Keratinocyte (primary cell): ENCODE data around the gene S1PR3. TPM values are rescaled to one million over a fixed set of nuclear protein-coding genes. Genes with fewer than 3 reads are reported as not detected.

Experiments
- DNase-seq: peaks from one replicate; pipeline ENCODE4 v3.0.0-alpha.2; 2011; ENCODE audit warnings: low read depth, missing footprints, low spot score
- FAIRE-seq: peaks from 2 replicates; lab custom pipeline; 2011; peaks lifted over from hg19 to GRCh38; lab: Jason Lieb, UNC
- H2AFZ ChIP-seq: 2 replicates; pipeline ENCODE4 v1.6.0; 2012; ENCODE audit warnings: low read length, control low read depth, inconsistent platforms; ENCODE audit not compliant: control insufficient read depth
- H3K27ac ChIP-seq: 2 replicates; pipeline ENCODE4 v1.5.1; 2011; ENCODE audit warnings: low read length; ENCODE audit not compliant: control insufficient read depth, insufficient read depth
- H3K27me3 ChIP-seq: 3 replicates; pipeline ENCODE4 v1.6.0; 2011; ENCODE audit warnings: low read length; ENCODE audit not compliant: control insufficient read depth, insufficient read depth; ENCODE audit errors: extremely low read depth
- H3K36me3 ChIP-seq, 2 experiments: 2 replicates in 1 of 2; 3 replicates in 1 of 2; pipeline ENCODE4 v1.5.1; 2011; ENCODE audit warnings: low read length in 2 of 2, mild to moderate bottlenecking in 1 of 2; ENCODE audit not compliant: control insufficient read depth in 2 of 2, insufficient read depth in 2 of 2; ENCODE audit errors: extremely low read depth in 1 of 2
- H3K4me1 ChIP-seq: 3 replicates; pipeline ENCODE4 v1.5.1; 2011; ENCODE audit warnings: low read length; ENCODE audit not compliant: control insufficient read depth, insufficient read depth; ENCODE audit errors: extremely low read depth
- H3K4me2 ChIP-seq: 3 replicates; pipeline ENCODE4 v1.6.0; 2011; ENCODE audit warnings: low read depth, low read length; ENCODE audit not compliant: control insufficient read depth, insufficient read depth; ENCODE audit errors: extremely low read depth
- H3K4me3 ChIP-seq, 3 experiments: fragments of 200-600 bp in 1 of 3; sonication (generic) in 1 of 3; 2 replicates in 2 of 3; 3 replicates in 1 of 3; pipeline ENCODE4 v1.5.1; 2011 to 2016; ENCODE audit warnings: low read length in 3 of 3, mild to moderate bottlenecking in 3 of 3, control low read depth in 2 of 3, inconsistent platforms in 1 of 3, low read depth in 1 of 3, mixed read lengths in 1 of 3, mixed run types in 1 of 3, moderate library complexity in 1 of 3; ENCODE audit not compliant: control insufficient read depth in 2 of 3, insufficient read depth in 2 of 3; ENCODE audit errors: extremely low read depth in 1 of 3
- H3K79me2 ChIP-seq: 2 replicates; pipeline ENCODE4 v1.6.0; 2012; ENCODE audit warnings: low read length; ENCODE audit not compliant: control insufficient read depth, insufficient read depth
- H3K9ac ChIP-seq: 3 replicates; pipeline ENCODE4 v1.6.0; 2011; ENCODE audit warnings: low read length; ENCODE audit not compliant: control insufficient read depth, insufficient read depth; ENCODE audit errors: extremely low read depth
- H3K9me1 ChIP-seq: 3 replicates; pipeline ENCODE4 v1.6.0; 2011; ENCODE audit warnings: low read length; ENCODE audit not compliant: control insufficient read depth, insufficient read depth; ENCODE audit errors: extremely low read depth
- H3K9me3 ChIP-seq: 2 replicates; pipeline ENCODE4 v1.5.1; 2012; ENCODE audit warnings: low read depth, low read length; ENCODE audit not compliant: control insufficient read depth
- H4K20me1 ChIP-seq: 3 replicates; pipeline ENCODE4 v1.6.0; 2011; ENCODE audit warnings: low read length; ENCODE audit not compliant: control insufficient read depth, insufficient read depth; ENCODE audit errors: extremely low read depth
- EZH2 ChIP-seq: IDR thresholded peaks from one replicate; pipeline ENCODE4 v1.6.1; 2012; ENCODE audit warnings: inconsistent platforms, mild to moderate bottlenecking, low read length, moderate library complexity
- dilution Hi-C: fragments of 300-500 bp; cut with MboI; formaldehyde crosslinking; loops from one replicate; pipeline ENCODE4 v1.7.0; 2020; ENCODE audit warnings: low sequenced_read_pairs; ENCODE audit not compliant: extremely low pct_ligation_motif_present
- polyA plus RNA-seq, 5 experiments: library from polyadenylated mRNA; depleted of rRNA in 3 of 5; stranded (reverse) in 3 of 5; stranded (forward) in 1 of 5; unstranded in 1 of 5; fragments of >200 nt; gene quantifications; 1 replicate in 1 of 5; 2 replicates in 3 of 5; 3 replicates in 1 of 5; pipeline versions ENCODE4 v1.2.1 to v1.2.3, GENCODE V29; 2011 to 2012; ENCODE audit warnings: missing spikeins in 2 of 5, low read depth in 1 of 5, low replicate concordance in 1 of 5
- TF ChIP-seq, protein P1 (sequence below), 3 experiments: IDR thresholded peaks in 1 of 3; conservative IDR thresholded peaks in 1 of 3; optimal IDR thresholded peaks in 1 of 3; 2 replicates in 2 of 3; 3 replicates in 1 of 3; pipeline versions ENCODE3 to v1.5.1; 2011; ENCODE audit warnings: low read length in 3 of 3, mild to moderate bottlenecking in 3 of 3, moderate library complexity in 2 of 3, control low read depth in 1 of 3, inconsistent platforms in 1 of 3; ENCODE audit not compliant: insufficient read depth in 2 of 3; ENCODE audit errors: extremely low read depth in 1 of 3

The S1PR3 gene
- polyA plus RNA-seq, 1 donor (not counting 4 experiments of a cell fraction or from before 2014, with no cell fraction given) = 4.1 TPM

DNA sequence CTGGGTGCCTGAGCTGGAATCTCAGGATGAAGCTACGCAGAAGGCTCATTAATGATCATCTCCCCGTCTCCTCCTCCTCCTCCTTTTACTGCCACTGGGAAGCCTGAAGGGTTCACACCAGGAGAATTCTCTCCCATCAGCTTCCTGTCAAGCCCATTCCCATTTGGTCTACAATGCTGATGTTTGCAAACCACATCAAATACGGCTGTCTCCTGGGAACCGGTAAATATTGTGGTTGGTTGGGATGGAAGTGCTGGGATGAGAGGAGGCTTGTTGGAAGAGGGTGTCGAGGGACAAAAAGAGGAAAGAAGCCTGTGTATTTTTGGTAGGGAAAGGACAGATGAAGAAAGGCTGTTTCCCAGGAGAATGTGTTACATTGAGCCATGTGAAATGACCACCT lies 13.2 kb upstream of the S1PR3 start:
- H3K27me3 ChIP-seq = no peaks in the 10 kb centered on the region
- H3K9me3 ChIP-seq = no peaks in the 10 kb centered on the region
- no peaks in the 10 kb centered on the region for H4K20me1 ChIP-seq
- H3K27ac ChIP-seq = no peak overlapping the region
- H2AFZ ChIP-seq = no peak overlapping the region
- no peaks in the 10 kb centered on the region for H3K79me2 ChIP-seq
- no peak overlapping the region for H3K9ac ChIP-seq
- no peaks in the 10 kb centered on the region for H3K4me1 ChIP-seq
- no peak overlapping the region for H3K4me3 ChIP-seq
- DNase-seq (no peak), FAIRE-seq (no peak)
- H3K36me3 ChIP-seq = no peaks in the 10 kb centered on the region
- no peaks in the 10 kb centered on the region for H3K9me1 ChIP-seq
- H3K4me2 ChIP-seq = no peak overlapping the region
- dilution Hi-C loops = no loop called here
- TF ChIP-seq, protein P1, sequence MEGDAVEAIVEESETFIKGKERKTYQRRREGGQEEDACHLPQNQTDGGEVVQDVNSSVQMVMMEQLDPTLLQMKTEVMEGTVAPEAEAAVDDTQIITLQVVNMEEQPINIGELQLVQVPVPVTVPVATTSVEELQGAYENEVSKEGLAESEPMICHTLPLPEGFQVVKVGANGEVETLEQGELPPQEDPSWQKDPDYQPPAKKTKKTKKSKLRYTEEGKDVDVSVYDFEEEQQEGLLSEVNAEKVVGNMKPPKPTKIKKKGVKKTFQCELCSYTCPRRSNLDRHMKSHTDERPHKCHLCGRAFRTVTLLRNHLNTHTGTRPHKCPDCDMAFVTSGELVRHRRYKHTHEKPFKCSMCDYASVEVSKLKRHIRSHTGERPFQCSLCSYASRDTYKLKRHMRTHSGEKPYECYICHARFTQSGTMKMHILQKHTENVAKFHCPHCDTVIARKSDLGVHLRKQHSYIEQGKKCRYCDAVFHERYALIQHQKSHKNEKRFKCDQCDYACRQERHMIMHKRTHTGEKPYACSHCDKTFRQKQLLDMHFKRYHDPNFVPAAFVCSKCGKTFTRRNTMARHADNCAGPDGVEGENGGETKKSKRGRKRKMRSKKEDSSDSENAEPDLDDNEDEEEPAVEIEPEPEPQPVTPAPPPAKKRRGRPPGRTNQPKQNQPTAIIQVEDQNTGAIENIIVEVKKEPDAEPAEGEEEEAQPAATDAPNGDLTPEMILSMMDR (optimal IDR thresholded peaks at IDR 0.05 in 1 of 3, IDR thresholded peaks at IDR 0.05 in 1 of 3, conservative IDR thresholded peaks at IDR 0.05 in 1 of 3; ENCODE audit: extremely low read depth in 1 of 3, insufficient read depth in 2 of 3, low read length in 3 of 3) = no peak
- no peak for TF ChIP-seq EZH2

DNA sequence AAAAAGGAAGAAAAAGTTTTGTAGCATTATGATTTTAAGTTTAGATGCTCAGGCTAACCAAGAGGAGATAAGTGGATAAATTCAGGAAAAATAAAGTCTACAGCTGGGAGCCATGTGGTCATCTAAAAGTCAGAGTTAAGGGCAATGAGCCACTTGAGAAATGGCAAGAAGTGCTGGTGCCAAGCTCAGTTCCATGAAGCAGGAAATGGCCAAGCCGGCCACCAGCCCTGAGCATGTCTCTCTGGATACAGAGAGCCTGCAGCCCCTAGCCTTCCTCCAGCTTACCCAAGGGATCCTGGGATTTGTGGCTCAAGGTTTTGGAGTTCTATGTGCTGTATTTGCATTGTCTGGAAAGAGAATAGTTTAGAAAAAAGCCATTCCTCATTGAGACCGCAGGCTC lies 12.2 kb upstream of the S1PR3 start:
- dilution Hi-C loops = no loop called here
- Histone ChIP-seq H3K79me2 (no peaks in the 10 kb centered on the region), H3K4me1 (peaks cover under 1% of the 10 kb centered on the region), H3K36me3 (no peaks in the 10 kb centered on the region), H3K9me3 (no peaks in the 10 kb centered on the region), H2AFZ (no peak overlapping the region), H3K9me1 (no peaks in the 10 kb centered on the region), H3K4me3 (no peak overlapping the region), H3K27me3 (no peaks in the 10 kb centered on the region), H3K27ac (no peak overlapping the region), H3K4me2 (no peak overlapping the region), H4K20me1 (no peaks in the 10 kb centered on the region), H3K9ac (no peak overlapping the region)
- FAIRE-seq = no peak
- no peak for DNase-seq
- TF ChIP-seq, protein P1 (optimal IDR thresholded peaks at IDR 0.05 in 1 of 3, IDR thresholded peaks at IDR 0.05 in 1 of 3, conservative IDR thresholded peaks at IDR 0.05 in 1 of 3; ENCODE audit: extremely low read depth in 1 of 3, insufficient read depth in 2 of 3, low read length in 3 of 3) = no peak
- no peak for TF ChIP-seq EZH2
